Activated CD8-positive, alpha-beta memory T cell treated with anti-CD3 and anti-CD28 coated beads, Interleukin-2, amount 10 ng/mL, durations not matched to agents 7 days and 5 days (primary cell): ENCODE measurements around the gene TMEM120B. TPM values are rescaled to one million over a fixed set of nuclear protein-coding genes. Genes with fewer than 3 reads are reported as not detected.

Experiments
- ATAC-seq: fragments of 150-1000 bp; cut with Tn5 transposase; one replicate; pipeline ENCODE4 v1.10.0; 2021; ENCODE audit warnings: moderate library complexity
- CTCF ChIA-PET: fragments of 350-600 bp; sonication (Branson Sonifier 250); formaldehyde crosslinking; loops from one replicate; lab custom pipeline; 2021; ENCODE audit warnings: antibody characterized with exemption; lab: Charles Lee
- DNase-seq: peaks from one replicate; pipeline ENCODE4 v3.0.0-alpha.2; 2020
- H3K27ac Mint-ChIP-seq: one replicate; pipeline ENCODE4 v1.8.0; 2021; ENCODE audit warnings: mild to moderate bottlenecking, mixed read lengths
- H3K27me3 Mint-ChIP-seq: one replicate; pipeline ENCODE4 v1.8.0; 2021; ENCODE audit warnings: mixed read lengths
- H3K36me3 Mint-ChIP-seq: one replicate; pipeline ENCODE4 v1.8.0; 2021; ENCODE audit warnings: mild to moderate bottlenecking, mixed read lengths
- H3K4me1 Mint-ChIP-seq: one replicate; pipeline ENCODE4 v1.8.0; 2021; ENCODE audit warnings: mixed read lengths
- H3K4me3 Mint-ChIP-seq: one replicate; pipeline ENCODE4 v1.8.0; 2021; ENCODE audit warnings: mild to moderate bottlenecking, moderate library complexity, mixed read lengths
- H3K9me3 Mint-ChIP-seq: one replicate; pipeline ENCODE4 v1.8.0; 2022; ENCODE audit warnings: low read depth, mixed read lengths
- total RNA-seq, 2 experiments: library from RNA; stranded (reverse); gene quantifications; one replicate each; pipeline ENCODE4 v1.2.3, GENCODE V29; 2021

The TMEM120B gene
- total RNA-seq, 2 experiments from 2014 or later, result 8.8 to 11.0 TPM

DNA sequence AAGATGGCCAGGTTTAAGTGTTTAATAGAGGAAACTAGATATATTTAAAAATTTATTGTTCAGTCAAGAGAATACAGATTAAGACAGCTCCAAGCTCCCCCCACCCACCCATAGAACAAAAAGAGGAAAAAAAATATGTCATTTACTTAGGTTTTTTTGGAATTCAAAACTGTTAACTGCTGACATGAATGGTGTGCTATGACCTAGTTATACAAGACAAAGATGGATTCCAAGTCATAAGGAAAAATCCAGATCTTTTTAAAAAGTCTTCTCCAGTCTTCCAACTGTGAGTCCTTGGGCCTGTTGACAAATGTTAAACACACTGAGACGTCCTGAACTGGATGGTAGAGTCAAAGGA is 89.9 kb downstream of the TMEM120B start:
- Mint-ChIP-seq H3K4me3 (peak overlapping the region; percentile 89), H3K27me3 (no peaks in the 10 kb centered on the region), H3K36me3 (peaks cover 30% of the 10 kb centered on the region), H3K9me3 (no peaks in the 10 kb centered on the region), H3K4me1 (peaks cover 38% of the 10 kb centered on the region), H3K27ac (peak overlapping the region; percentile 100)
- ATAC-seq (no peak), DNase-seq (no peak)
- CTCF ChIA-PET, result interaction anchor here (1.4 to 45.4 kb wide), 5 partner anchors 5 to 116 kb away, joined by 3 to 1678 read pairs (median 17); partner anchors contain the start of genes CFAP251, PSMD9, RHOF and SETD1B

- H3K4me1 Mint-ChIP-seq, result peaks cover 34% of the 10 kb centered on the region
- peak overlapping the region; percentile 89 for H3K4me3 Mint-ChIP-seq
- ATAC-seq (peak; percentile 68), DNase-seq (peak; percentile 95)
- peaks cover 30% of the 10 kb centered on the region for H3K36me3 Mint-ChIP-seq
- peak overlapping the region; percentile 100 for H3K27ac Mint-ChIP-seq
- H3K27me3 Mint-ChIP-seq, result no peaks in the 10 kb centered on the region
- CTCF ChIA-PET, result interaction anchor here (0.6 to 45.4 kb wide), 6 partner anchors 6 to 115 kb away, joined by 3 to 1678 read pairs (median 10); partner anchors contain the start of genes CFAP251, PSMD9, RHOF and SETD1B
- H3K9me3 Mint-ChIP-seq, result no peaks in the 10 kb centered on the region
Observed at GRCh38 chr12:121802843-121803698, 90.5 kb downstream of the TMEM120B start.

- no peaks in the 10 kb centered on the region for H3K27me3 Mint-ChIP-seq
- H3K36me3 Mint-ChIP-seq, result peaks cover 29% of the 10 kb centered on the region
- ATAC-seq (no peak), DNase-seq (peak; percentile 67)
- CTCF ChIA-PET, result interaction anchor here (0.7 to 45.4 kb wide), 3 partner anchors 6 to 84 kb away, joined by 4 to 1678 read pairs (median 1678); partner anchors contain the start of genes PSMD9, RHOF and SETD1B
- peak within 1 kb of the TSS; percentile 100 for H3K27ac Mint-ChIP-seq
- no peaks in the 10 kb centered on the region for H3K9me3 Mint-ChIP-seq
- H3K4me3 Mint-ChIP-seq, result peak within 1 kb of the TSS; percentile 89
- H3K4me1 Mint-ChIP-seq, result peaks cover 27% of the 10 kb centered on the region
Observed at GRCh38 chr12:121803861-121804416, 91.4 kb downstream of the TMEM120B start, which contains the start of gene SETD1B. TSS of gene SETD1B (plus strand) at chr12:121804009. CDS start at chr12:121804738, 729 bp downstream.

DNA sequence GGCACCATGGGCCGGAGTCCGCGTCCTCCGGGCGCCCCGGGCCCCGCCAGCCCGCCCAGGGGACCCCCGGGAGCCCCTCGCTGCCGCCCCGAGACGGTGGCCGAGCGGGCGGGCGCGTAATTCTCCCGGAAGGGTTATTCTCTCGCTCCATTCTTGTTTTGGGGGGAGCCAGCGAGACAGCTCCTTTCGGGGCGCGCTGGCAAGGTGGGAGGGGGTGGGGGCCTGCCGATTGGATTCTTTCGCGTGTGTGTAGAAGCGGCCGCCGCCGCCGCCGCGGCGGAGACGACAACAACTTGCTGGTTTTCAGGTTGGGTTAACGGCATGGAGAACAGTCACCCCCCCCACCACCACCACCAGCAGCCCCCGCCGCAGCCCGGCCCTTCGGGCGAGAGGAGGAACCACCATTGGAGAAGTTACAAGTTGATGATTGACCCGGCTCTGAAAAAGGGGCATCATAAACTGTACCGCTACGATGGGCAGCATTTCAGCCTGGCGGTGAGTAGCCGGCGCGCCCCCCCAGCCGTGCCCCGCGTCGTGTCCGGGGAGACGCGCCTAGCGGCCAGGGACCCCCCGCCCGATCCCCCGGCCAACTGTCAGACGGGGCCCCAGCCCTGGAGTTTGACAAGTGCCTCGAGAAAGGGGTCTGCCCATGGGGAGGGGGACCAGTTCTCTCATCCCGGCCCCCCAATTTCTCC is 92.0 kb downstream of the TMEM120B start:
- peak overlapping the region; percentile 95 for H3K27ac Mint-ChIP-seq
- H3K4me3 Mint-ChIP-seq, result peak overlapping the region; percentile 85
- no peak for ATAC-seq
- peaks cover 35% of the 10 kb centered on the region for H3K36me3 Mint-ChIP-seq
- peaks cover 25% of the 10 kb centered on the region for H3K4me1 Mint-ChIP-seq
- DNase-seq, result peak; percentile 68
- no peaks in the 10 kb centered on the region for H3K27me3 Mint-ChIP-seq
- CTCF ChIA-PET, result interaction anchor here (0.7 to 45.4 kb wide), 4 partner anchors 7 to 84 kb away, joined by 4 to 1678 read pairs (median 844); partner anchors contain the start of genes PSMD9, RHOF and SETD1B
- H3K9me3 Mint-ChIP-seq, result no peaks in the 10 kb centered on the region

- H3K36me3 Mint-ChIP-seq, result peaks cover 39% of the 10 kb centered on the region
- ATAC-seq, result no peak
- peak overlapping the region; percentile 95 for H3K27ac Mint-ChIP-seq
- peak overlapping the region; percentile 85 for H3K4me3 Mint-ChIP-seq
- DNase-seq, result no peak
- H3K4me1 Mint-ChIP-seq, result peaks cover 28% of the 10 kb centered on the region
- H3K27me3 Mint-ChIP-seq, result no peaks in the 10 kb centered on the region
- CTCF ChIA-PET, result interaction anchor here (2.6 to 32.8 kb wide), 2 partner anchors 23 to 83 kb away, joined by 10 to 1678 read pairs; partner anchors contain the start of genes PSMD9, RHOF and SETD1B
- H3K9me3 Mint-ChIP-seq, result no peaks in the 10 kb centered on the region
Observed at GRCh38 chr12:121805171-121806008, 92.8 kb downstream of the TMEM120B start.

GRCh38 chr12:121806009-121806545 is 93.5 kb downstream of the TMEM120B start:
- Mint-ChIP-seq H3K4me1 (peaks cover 34% of the 10 kb centered on the region), H3K27me3 (no peaks in the 10 kb centered on the region), H3K9me3 (no peaks in the 10 kb centered on the region), H3K27ac (peak overlapping the region; percentile 95), H3K36me3 (peaks cover 41% of the 10 kb centered on the region), H3K4me3 (peak overlapping the region; percentile 85)
- DNase-seq, result no peak
- CTCF ChIA-PET, result interaction anchor here (0.7 to 32.8 kb wide), 3 partner anchors 24 to 307 kb away, joined by 3 to 1678 read pairs (median 10); partner anchors contain the start of genes PSMD9, RHOF and SETD1B
- no peak for ATAC-seq

DNA sequence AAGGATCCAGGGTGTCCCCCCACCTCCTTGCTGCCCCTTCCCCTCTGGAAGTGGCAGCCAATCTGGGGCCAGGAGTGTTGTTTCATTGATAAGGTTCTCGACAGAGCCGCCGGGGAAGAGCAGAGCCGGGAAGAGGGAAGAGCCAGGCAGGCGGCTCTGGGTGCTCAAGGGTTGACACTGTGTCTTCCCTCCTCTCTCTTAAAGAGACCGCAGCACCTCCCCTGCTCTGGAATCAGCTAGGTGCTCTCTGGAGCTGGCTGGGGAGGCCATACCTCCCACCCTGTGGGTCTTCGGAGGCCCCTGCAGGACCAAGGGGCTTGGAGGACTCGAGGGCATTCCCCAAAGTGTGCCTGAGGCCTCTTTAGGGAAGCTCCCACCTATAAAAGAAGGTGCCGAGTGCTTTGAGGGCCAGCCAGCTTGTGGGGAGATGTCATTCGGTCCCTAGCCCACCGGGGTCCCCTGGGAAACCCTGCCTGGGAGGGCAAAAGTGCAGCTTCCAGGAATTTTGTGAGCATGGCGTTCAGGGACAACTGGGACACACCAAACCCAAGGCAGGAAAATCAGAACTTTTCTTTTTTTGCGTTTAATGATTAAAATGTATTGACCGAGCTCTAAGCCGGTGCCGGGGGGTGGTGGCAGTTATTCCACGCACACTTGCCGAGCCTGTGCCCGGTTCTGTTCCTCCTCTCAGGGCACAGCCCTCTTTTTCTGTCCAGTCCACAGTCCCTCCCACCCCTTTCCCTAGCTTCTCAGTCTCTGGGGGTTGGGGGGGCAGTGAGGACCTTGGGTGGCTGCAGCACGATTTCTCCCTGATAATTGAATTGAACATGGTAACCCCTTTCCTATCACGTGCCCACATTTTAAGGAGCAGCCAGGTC is 94.2 kb downstream of the TMEM120B start:
- no peaks in the 10 kb centered on the region for H3K27me3 Mint-ChIP-seq
- H3K4me3 Mint-ChIP-seq, result peak overlapping the region; percentile 85
- H3K4me1 Mint-ChIP-seq, result peaks cover 40% of the 10 kb centered on the region
- CTCF ChIA-PET, result interaction anchor here (0.7 to 32.8 kb wide), 4 partner anchors 25 to 307 kb away, joined by 3 to 1678 read pairs (median 7); partner anchors contain the start of genes PSMD9, RHOF and SETD1B
- H3K9me3 Mint-ChIP-seq, result no peaks in the 10 kb centered on the region
- ATAC-seq (no peak), DNase-seq (no peak)
- peak overlapping the region; percentile 95 for H3K27ac Mint-ChIP-seq
- H3K36me3 Mint-ChIP-seq, result peaks cover 34% of the 10 kb centered on the region

GRCh38 chr12:121807642-121808347 is 95.2 kb downstream of the TMEM120B start:
- CTCF ChIA-PET, result interaction anchor here (1.0 to 32.8 kb wide), 2 partner anchors 26 to 139 kb away, joined by 3 to 1678 read pairs; partner anchors contain the start of genes RHOF and SETD1B
- Mint-ChIP-seq H3K9me3 (no peaks in the 10 kb centered on the region), H3K4me1 (peaks cover 45% of the 10 kb centered on the region), H3K4me3 (no peak overlapping the region), H3K27me3 (no peaks in the 10 kb centered on the region), H3K36me3 (peaks cover 30% of the 10 kb centered on the region), H3K27ac (peak overlapping the region; percentile 24)
- DNase-seq (no peak), ATAC-seq (no peak)

GRCh38 chr12:121808623-121809022 is 96.1 kb downstream of the TMEM120B start:
- Mint-ChIP-seq H3K9me3 (no peaks in the 10 kb centered on the region), H3K27ac (peak overlapping the region; percentile 28), H3K4me3 (no peak overlapping the region), H3K36me3 (peaks cover 37% of the 10 kb centered on the region), H3K4me1 (peaks cover 53% of the 10 kb centered on the region), H3K27me3 (no peaks in the 10 kb centered on the region)
- no peak for ATAC-seq
- no peak for DNase-seq
- CTCF ChIA-PET, result interaction anchor here (32.8 kb wide), 1 partner anchor 27 kb away, joined by 1678 read pairs; the partner anchor contains the start of genes RHOF and SETD1B

- ATAC-seq, result no peak
- H3K36me3 Mint-ChIP-seq, result peaks cover 37% of the 10 kb centered on the region
- CTCF ChIA-PET, result interaction anchor here (3.3 to 32.8 kb wide), 2 partner anchors 28 kb away, joined by 31 to 1678 read pairs; partner anchors contain the start of genes RHOF and SETD1B
- H3K4me1 Mint-ChIP-seq, result peaks cover 56% of the 10 kb centered on the region
- peak overlapping the region; percentile 7 for H3K27ac Mint-ChIP-seq
- H3K9me3 Mint-ChIP-seq, result no peaks in the 10 kb centered on the region
- no peak for DNase-seq
- no peak overlapping the region for H3K4me3 Mint-ChIP-seq
- no peaks in the 10 kb centered on the region for H3K27me3 Mint-ChIP-seq
Observed at GRCh38 chr12:121809712-121810116, 97.2 kb downstream of the TMEM120B start.
